SW480 (cell line): Measurements from ENCODE around the gene WBP1L.

Experiments
- DNase-seq: peaks from one replicate; pipeline ENCODE4 v3.0.0-alpha.2; 2016; ENCODE audit warnings: low spot score

The WBP1L gene

GRCh38 chr10:102780527-102780808 lies 36.7 kb downstream of the WBP1L start:
- no peak for DNase-seq

GRCh38 chr10:102781090-102781920 lies 37.6 kb downstream of the WBP1L start:
- no peak for DNase-seq

- no peak for DNase-seq
Observed at GRCh38 chr10:102781921-102782557, 38.3 kb downstream of the WBP1L start.

- DNase-seq, result peak; percentile 26
Observed at GRCh38 chr10:102782673-102783551, 39.2 kb downstream of the WBP1L start.

GRCh38 chr10:102783568-102783967 lies 39.8 kb downstream of the WBP1L start:
- DNase-seq, result no peak

GRCh38 chr10:102785818-102786217 lies 42.1 kb downstream of the WBP1L start:
- no peak for DNase-seq

GRCh38 chr10:102791754-102792395 lies 48.1 kb downstream of the WBP1L start:
- no peak for DNase-seq

- no peak for DNase-seq
Observed at GRCh38 chr10:102795453-102796406, 52.0 kb downstream of the WBP1L start.

GRCh38 chr10:102796407-102797176 lies 52.8 kb downstream of the WBP1L start:
- DNase-seq, result peak; percentile 54

GRCh38 chr10:102799691-102800471 lies 56.1 kb downstream of the WBP1L start:
- no peak for DNase-seq

- no peak for DNase-seq
Observed at GRCh38 chr10:102800611-102801335, 57.0 kb downstream of the WBP1L start.

GRCh38 chr10:102801496-102801895 lies 57.7 kb downstream of the WBP1L start:
- no peak for DNase-seq

GRCh38 chr10:102801978-102802377 lies 58.2 kb downstream of the WBP1L start:
- DNase-seq, result no peak

GRCh38 chr10:102802920-102803534 lies 59.3 kb downstream of the WBP1L start:
- DNase-seq, result no peak

- DNase-seq, result no peak
Observed at GRCh38 chr10:102804382-102805055, 60.8 kb downstream of the WBP1L start.

GRCh38 chr10:102808380-102808779 lies 64.6 kb downstream of the WBP1L start:
- DNase-seq, result no peak

GRCh38 chr10:102811346-102811745 lies 67.6 kb downstream of the WBP1L start:
- DNase-seq, result no peak
